Tibial artery (tissue), 4 donors: ENCODE data around the gene E2F8.

ENCODE experiments used
- DNase-seq, 2 donors: peaks; one replicate each; pipeline ENCODE4 v3.0.0-alpha.2; 2019
- H3K27ac ChIP-seq, 2 donors: fragments of 200-600 bp; sonication (generic) in 1 of 2; 1 replicate in 1 of 2; 2 replicates in 1 of 2; pipeline ENCODE4 v1.5.1; 2018 to 2019; ENCODE audit warnings: mild to moderate bottlenecking in 1 of 2
- H3K27me3 ChIP-seq, 2 donors: fragments of 200-600 bp; sonication (generic) in 1 of 2; one replicate each; pipeline versions ENCODE4 v1.5.1 to v1.6.0; 2016 to 2019
- H3K36me3 ChIP-seq, 3 donors: fragments of 200-600 bp; sonication (generic) in 2 of 3; one replicate each; pipeline ENCODE4 v1.5.1; 2016 to 2019; ENCODE audit warnings: mild to moderate bottlenecking in 2 of 3
- H3K4me1 ChIP-seq, 4 donors: fragments of 200-600 bp; sonication (generic) in 2 of 4; 1 replicate in 3 of 4; 2 replicates in 1 of 4; pipeline ENCODE4 v1.5.1; 2016 to 2019
- H3K4me3 ChIP-seq, 2 donors: fragments of 200-600 bp; sonication (generic) in 1 of 2; 1 replicate in 1 of 2; 2 replicates in 1 of 2; pipeline ENCODE4 v1.5.1; 2018 to 2019; ENCODE audit warnings: mild to moderate bottlenecking in 2 of 2
- H3K9me3 ChIP-seq, 3 donors: fragments of 200-600 bp; sonication (generic) in 1 of 3; one replicate each; pipeline ENCODE4 v1.5.1; 2016 to 2019
- CTCF ChIP-seq, 2 experiments: fragments of 200-600 bp in 1 of 2; fragments of 450-650 bp in 1 of 2; IDR thresholded peaks; one replicate each; pipeline ENCODE4 v1.5.1; 2017 to 2019; ENCODE audit warnings: antibody characterized with exemption in 2 of 2, mild to moderate bottlenecking in 1 of 2, moderate library complexity in 1 of 2
- intact Hi-C: fragments of 100-400 bp; cut with DNase I; formaldehyde crosslinking; loops from one replicate; pipeline ENCODE4 v1.15.0; 2023; ENCODE audit warnings: low total_unique reads

Gene E2F8

GRCh38 chr11:19283991-19284390 is 43.2 kb upstream of the E2F8 start:
- intact Hi-C loops = no loop called here

GRCh38 chr11:19281555-19281954 is 40.8 kb upstream of the E2F8 start:
- Histone ChIP-seq H3K9me3 (no peaks in the 10 kb centered on the region), H3K4me3 (no peak overlapping the region), H3K4me1 (no peaks in the 10 kb centered on the region), H3K36me3 (no peaks in the 10 kb centered on the region), H3K27me3 (peaks cover 0 to 8% of the 10 kb centered on the region in 2 donors), H3K27ac (no peak overlapping the region)
- no peak for TF ChIP-seq CTCF (IDR thresholded peaks at IDR 0.05)
- no peak for DNase-seq
- intact Hi-C loops = no loop called here

More at GRCh38 chr11:19283991-19284390, 43.2 kb upstream of the E2F8 start:
- Histone ChIP-seq H3K36me3 (no peaks in the 10 kb centered on the region), H3K4me1 (no peaks in the 10 kb centered on the region), H3K9me3 (no peaks in the 10 kb centered on the region), H3K27me3 (peaks cover 0 to 13% of the 10 kb centered on the region in 2 donors), H3K27ac (no peak overlapping the region), H3K4me3 (no peak overlapping the region)
- no peak for DNase-seq
- TF ChIP-seq CTCF (IDR thresholded peaks at IDR 0.05) = no peak

GRCh38 chr11:19281041-19281440 is 40.3 kb upstream of the E2F8 start:
- TF ChIP-seq CTCF (IDR thresholded peaks at IDR 0.05) = no peak
- intact Hi-C loops = no loop called here
- no peaks in the 10 kb centered on the region for H3K9me3 ChIP-seq
- no peaks in the 10 kb centered on the region for H3K4me1 ChIP-seq
- no peak overlapping the region for H3K4me3 ChIP-seq
- no peak for DNase-seq
- no peaks in the 10 kb centered on the region for H3K36me3 ChIP-seq
- no peak overlapping the region for H3K27ac ChIP-seq
- peaks cover 0 to 3% of the 10 kb centered on the region in 2 donors for H3K27me3 ChIP-seq

GRCh38 chr11:19279451-19279850 is 38.7 kb upstream of the E2F8 start:
- DNase-seq = no peak
- intact Hi-C loops = no loop called here
- Histone ChIP-seq H3K36me3 (no peaks in the 10 kb centered on the region), H3K27me3 (no peaks in the 10 kb centered on the region), H3K4me1 (no peaks in the 10 kb centered on the region), H3K27ac (no peak overlapping the region), H3K4me3 (no peak overlapping the region), H3K9me3 (no peaks in the 10 kb centered on the region)
- no peak for TF ChIP-seq CTCF (IDR thresholded peaks at IDR 0.05)

- no peaks in the 10 kb centered on the region for H3K4me1 ChIP-seq
- H3K9me3 ChIP-seq = no peaks in the 10 kb centered on the region
- no peaks in the 10 kb centered on the region for H3K27me3 ChIP-seq
- no peak overlapping the region for H3K27ac ChIP-seq
- TF ChIP-seq CTCF (IDR thresholded peaks at IDR 0.05) = no peak
- DNase-seq = no peak
- H3K36me3 ChIP-seq = no peaks in the 10 kb centered on the region
- H3K4me3 ChIP-seq = no peak overlapping the region
- intact Hi-C loops = no loop called here
Observed at GRCh38 chr11:19276859-19277808, 36.4 kb upstream of the E2F8 start.
